NCI-H1105 (cell line): ENCODE measurements around the gene ARL1.
"Not testable (repeated sequence)": the region's sequence is repeated elsewhere in the genome, so short reads cannot be mapped to it uniquely, and the experiment has no call there.

ENCODE experiments used
- DNase-seq: peaks from one replicate; lab custom pipeline; 2025; lab: John Stamatoyannopoulos, UW

ARL1 gene

GRCh38 chr12:101407436-101408345, at the start of gene ARL1:
ARL1 (minus strand) TSS chr12:101407772; CDS start chr12:101407645, 127 bp downstream.
- peak; percentile 77 for DNase-seq

- DNase-seq = no peak
These were observed 48.1 kb upstream of the ARL1 start for GRCh38 chr12:101455685-101456084.

DNA sequence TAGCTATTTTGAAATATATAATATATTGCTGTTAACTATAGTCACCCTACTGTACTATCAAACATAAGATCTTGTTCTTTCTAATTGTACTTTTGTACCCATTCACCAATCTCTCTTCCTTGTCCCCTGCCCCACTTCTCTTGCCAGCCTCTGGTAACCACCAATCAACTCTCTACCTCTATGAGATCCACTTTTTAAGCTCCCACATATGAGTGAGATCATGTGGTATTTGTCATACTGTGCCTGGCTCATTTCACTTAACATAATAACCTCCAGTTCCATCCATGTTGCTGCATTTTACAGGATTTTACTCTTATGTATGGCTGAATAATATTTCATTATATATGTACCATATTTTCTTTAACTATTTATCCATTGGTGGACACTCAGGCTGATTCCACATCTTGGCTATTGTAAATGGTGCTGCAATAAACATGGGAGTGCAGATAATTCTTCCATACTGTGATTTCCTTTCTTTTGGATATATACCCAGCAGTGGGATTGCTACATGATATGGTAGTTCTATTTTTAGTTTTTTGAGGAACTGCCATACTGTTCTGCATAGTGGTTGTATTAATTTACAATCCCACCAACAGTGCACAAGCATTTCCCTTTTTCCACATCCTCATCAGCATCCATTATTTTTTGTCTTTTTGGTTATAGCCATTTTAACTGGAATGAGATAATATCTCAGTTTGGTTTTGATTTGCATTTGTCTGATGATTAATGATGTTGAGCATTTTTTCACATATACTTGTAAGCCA, 34.1 kb upstream of the ARL1 start:
- no peak for DNase-seq

- DNase-seq = no peak
These were observed 31.7 kb upstream of the ARL1 start for GRCh38 chr12:101439236-101439635.

- no peak for DNase-seq
These were observed 28.6 kb upstream of the ARL1 start for GRCh38 chr12:101436136-101436535.

GRCh38 chr12:101430456-101430855, 22.9 kb upstream of the ARL1 start:
- no peak for DNase-seq

GRCh38 chr12:101424620-101425019, 17.0 kb upstream of the ARL1 start:
- no peak for DNase-seq

DNA sequence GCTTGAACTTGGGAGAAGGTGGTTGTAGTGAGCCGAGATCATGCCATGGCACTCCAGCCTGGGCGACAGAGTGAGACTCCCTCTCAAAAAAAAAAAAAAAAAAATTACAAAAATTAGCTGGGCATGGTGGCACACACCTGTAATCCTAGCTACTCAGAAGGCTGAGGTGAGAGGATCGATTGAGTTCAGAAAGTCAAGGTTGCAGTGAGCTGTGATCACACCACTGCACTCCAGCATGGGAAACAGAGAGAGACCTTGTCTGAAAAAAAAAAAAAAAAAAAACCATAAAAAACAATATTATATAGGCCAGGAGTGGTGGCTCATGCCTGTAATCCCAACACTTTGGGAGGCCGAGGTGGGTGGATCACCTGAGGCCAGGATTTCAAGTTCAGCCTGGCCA, 14.5 kb upstream of the ARL1 start:
- DNase-seq = not testable (repeated sequence)

DNA sequence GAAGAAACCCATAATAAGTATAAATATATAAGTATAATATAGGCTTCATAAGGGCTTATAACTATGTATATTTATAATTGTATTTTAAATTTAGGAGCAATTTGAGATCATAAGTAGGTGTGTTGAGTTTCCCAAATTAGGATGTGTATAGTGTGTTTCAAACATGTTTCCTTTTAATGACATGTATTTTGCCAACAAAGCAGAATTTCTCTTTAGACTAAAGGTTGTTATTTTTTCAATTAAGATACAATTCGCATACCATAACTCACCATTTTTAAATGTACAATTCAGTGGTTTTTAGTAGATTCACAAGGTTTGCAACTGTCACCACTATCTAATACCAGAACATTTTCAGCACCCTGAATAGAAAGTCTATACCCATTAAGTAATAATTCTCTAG, 7.7 kb upstream of the ARL1 start:
- DNase-seq = no peak

GRCh38 chr12:101414533-101415119, 7.1 kb upstream of the ARL1 start:
- DNase-seq = peak; percentile 29

DNA sequence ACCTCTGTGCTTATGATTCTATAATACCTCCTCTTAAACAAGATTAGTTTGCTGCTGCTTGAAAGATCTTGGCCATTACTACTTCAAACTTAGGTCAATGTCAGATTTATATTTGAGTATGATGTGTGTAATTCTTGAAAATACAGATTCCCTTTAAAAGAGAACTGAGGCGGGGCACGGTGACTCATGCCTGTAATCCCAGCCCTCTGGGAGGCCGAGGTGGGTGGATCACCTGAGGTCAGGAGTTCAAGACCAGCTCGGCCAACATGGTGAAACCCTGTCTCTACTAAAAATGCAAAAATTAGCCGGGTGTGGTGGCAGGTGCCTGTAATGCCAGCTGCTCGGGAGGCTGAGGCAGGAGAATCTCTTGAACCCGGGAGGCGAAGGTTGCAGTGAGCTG, 2.6 kb upstream of the ARL1 start:
- DNase-seq = not testable (repeated sequence)

DNA sequence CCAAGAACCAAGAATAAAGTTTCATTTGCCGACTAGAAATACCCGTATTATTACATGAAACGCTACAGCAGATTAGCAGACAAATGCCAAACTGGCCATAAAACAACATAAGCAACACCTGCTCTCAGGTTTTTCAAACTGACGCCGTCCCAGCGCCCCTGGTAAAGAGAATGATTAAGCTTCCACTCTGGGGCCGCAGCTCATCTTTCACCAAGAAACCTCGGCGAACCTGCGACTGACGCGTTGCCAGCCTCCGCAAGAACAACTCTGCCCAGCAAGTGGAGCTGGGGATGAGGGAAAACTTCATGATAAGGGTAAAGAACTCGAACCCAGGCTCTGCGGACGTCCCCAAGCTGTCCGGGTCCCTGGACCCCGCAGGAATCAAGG, 530 bp downstream of the ARL1 start:
- DNase-seq = peak; percentile 28

- not testable (repeated sequence) for DNase-seq
These were observed 16.4 kb downstream of the ARL1 start for GRCh38 chr12:101391181-101391580.

DNA sequence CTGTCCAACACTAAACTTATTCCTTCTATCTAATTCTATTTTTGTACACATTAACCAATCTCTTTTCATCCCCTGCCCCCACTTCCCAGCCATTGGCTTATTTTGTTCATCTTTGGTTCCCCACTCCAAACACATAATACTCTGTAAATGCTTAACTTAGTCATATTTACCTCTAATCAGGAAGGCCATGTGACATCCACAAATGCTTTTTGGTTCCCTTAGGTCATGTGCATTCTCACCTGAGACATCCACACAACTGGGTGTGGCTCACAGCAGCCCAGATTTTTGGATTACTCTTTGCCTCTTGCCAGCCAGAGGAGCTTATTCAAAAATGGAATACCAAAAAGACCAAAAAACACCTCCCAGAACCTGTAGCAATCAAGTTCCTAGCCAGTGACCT, 28.4 kb downstream of the ARL1 start:
- DNase-seq = no peak

DNA sequence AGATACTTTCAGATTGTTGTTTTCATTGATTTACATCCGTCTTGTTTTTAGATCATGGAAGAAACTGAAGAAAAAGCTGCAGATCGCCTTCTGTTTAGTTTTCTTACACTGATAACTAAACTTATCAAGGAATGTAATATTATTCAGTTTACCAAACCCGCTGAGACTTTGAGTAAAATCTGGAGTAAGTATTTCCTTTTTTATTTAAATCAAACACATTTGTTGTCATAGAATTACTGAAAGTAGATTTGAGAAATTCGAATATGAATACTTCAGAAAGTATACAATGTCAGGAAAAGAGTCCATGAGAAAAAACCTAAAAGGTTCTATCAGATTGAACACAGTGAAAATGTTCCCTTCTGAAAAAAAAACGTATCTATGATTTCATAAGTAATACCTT, 32.0 kb downstream of the ARL1 start:
- DNase-seq = no peak

GRCh38 chr12:101372431-101372830, 35.1 kb downstream of the ARL1 start:
- no peak for DNase-seq

DNA sequence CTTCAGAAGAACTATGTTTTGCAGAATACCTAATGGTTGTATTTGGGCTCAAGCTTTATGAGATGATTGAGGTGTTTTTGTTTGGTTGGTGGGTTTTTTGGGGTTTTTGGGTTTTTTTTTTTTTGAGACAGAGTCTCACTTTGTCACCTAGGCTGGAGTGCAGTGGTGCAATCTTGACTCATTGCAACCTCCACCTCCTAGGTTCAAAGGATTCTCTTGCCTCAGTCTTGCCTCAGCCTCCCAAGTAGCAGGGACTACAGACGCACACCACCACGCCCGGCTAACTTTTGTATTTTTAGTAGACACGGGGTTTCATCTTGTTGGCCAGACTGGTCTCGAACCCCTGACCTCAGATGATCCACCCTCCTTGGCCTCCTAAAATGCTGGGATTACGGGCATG, 39.6 kb downstream of the ARL1 start:
- DNase-seq = no peak

GRCh38 chr12:101361455-101361854, 46.1 kb downstream of the ARL1 start:
- no peak for DNase-seq

- DNase-seq = no peak
These were observed 50.8 kb downstream of the ARL1 start for GRCh38 chr12:101356794-101357193.

DNA sequence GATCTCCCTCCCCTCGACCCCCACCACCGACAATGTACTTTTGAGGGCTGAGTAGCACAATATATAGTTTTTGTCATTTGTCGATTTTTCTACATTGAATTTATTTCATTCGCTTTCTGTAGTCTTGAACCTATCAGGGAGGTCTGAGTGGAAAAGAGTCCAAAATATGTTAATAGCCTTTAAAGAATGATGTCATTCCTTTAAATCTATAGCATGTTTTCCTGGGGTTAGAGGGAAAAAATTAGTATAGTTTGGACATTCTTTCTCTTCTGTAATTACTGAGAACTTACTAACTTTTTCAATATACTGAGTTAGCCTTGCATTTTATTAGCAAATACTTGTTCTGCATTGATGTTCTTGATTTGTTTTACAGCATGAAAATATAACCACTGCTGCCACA, 55.9 kb downstream of the ARL1 start:
- DNase-seq = no peak

DNA sequence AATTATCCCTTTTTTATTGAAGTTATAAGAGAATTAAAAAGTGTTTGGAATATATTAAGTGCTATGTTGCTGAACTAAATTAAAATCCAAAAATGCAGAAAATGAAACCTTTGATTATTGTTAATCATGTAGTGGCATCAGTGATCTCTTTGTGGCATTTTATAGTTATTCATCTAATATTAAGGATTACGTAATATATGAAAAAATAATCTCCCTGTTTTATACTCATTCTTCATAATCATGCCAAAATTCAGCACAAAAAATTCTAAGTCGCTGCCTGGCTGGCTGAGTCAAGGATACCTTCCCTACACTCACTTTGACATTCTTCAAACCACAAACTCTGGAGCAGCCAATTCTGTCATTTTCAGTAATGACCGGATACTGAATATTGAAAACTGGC, 63.7 kb downstream of the ARL1 start:
- no peak for DNase-seq
